ENCODE data around the gene NUDT12.

DNA sequence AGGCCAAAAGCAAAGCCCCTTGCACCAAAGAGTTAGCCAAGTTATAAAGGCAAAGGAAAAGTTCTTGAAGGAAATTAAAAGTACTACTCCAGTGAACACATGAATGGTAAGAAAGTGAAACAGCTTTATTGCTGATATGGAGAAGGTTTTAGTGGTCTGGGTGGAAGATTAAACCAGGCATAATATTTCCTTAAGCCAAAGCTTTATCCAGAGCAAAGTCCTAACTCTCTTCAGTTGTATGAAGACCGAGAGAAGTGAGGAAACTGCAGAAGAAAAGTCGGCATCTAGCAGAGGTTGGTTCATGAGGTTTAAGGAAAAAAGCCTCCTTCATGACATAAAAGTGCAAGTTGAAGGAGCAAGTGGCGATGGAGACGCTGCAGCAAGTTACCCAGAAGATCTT is 3.1 kb upstream of the NUDT12 start:
- TF ChIP-seq, protein P1, sequence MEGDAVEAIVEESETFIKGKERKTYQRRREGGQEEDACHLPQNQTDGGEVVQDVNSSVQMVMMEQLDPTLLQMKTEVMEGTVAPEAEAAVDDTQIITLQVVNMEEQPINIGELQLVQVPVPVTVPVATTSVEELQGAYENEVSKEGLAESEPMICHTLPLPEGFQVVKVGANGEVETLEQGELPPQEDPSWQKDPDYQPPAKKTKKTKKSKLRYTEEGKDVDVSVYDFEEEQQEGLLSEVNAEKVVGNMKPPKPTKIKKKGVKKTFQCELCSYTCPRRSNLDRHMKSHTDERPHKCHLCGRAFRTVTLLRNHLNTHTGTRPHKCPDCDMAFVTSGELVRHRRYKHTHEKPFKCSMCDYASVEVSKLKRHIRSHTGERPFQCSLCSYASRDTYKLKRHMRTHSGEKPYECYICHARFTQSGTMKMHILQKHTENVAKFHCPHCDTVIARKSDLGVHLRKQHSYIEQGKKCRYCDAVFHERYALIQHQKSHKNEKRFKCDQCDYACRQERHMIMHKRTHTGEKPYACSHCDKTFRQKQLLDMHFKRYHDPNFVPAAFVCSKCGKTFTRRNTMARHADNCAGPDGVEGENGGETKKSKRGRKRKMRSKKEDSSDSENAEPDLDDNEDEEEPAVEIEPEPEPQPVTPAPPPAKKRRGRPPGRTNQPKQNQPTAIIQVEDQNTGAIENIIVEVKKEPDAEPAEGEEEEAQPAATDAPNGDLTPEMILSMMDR (IDR thresholded peaks at IDR 0.05) = no peak
- TF ChIP-seq, protein P2, sequence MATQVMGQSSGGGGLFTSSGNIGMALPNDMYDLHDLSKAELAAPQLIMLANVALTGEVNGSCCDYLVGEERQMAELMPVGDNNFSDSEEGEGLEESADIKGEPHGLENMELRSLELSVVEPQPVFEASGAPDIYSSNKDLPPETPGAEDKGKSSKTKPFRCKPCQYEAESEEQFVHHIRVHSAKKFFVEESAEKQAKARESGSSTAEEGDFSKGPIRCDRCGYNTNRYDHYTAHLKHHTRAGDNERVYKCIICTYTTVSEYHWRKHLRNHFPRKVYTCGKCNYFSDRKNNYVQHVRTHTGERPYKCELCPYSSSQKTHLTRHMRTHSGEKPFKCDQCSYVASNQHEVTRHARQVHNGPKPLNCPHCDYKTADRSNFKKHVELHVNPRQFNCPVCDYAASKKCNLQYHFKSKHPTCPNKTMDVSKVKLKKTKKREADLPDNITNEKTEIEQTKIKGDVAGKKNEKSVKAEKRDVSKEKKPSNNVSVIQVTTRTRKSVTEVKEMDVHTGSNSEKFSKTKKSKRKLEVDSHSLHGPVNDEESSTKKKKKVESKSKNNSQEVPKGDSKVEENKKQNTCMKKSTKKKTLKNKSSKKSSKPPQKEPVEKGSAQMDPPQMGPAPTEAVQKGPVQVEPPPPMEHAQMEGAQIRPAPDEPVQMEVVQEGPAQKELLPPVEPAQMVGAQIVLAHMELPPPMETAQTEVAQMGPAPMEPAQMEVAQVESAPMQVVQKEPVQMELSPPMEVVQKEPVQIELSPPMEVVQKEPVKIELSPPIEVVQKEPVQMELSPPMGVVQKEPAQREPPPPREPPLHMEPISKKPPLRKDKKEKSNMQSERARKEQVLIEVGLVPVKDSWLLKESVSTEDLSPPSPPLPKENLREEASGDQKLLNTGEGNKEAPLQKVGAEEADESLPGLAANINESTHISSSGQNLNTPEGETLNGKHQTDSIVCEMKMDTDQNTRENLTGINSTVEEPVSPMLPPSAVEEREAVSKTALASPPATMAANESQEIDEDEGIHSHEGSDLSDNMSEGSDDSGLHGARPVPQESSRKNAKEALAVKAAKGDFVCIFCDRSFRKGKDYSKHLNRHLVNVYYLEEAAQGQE (IDR thresholded peaks at IDR 0.05) = no peak
- TF ChIP-seq MAFK (IDR thresholded peaks at IDR 0.05; ENCODE audit: partially characterized antibody) = no peak
- TF ChIP-seq SREBF2 (IDR thresholded peaks at IDR 0.05) = no peak
- no peak for TF ChIP-seq ESRRA (IDR thresholded peaks at IDR 0.05; ENCODE audit: borderline replicate concordance, low read length)

Data from A549 (cell line).